Right lobe of liver (tissue), 6 donors: Measurements from ENCODE around the gene GALK1. TPM values are rescaled to one million over a fixed set of nuclear protein-coding genes. Genes with fewer than 3 reads are reported as not detected.

Experiments
- ATAC-seq, 4 donors: fragments of 200-7000 bp; cut with Tn5 transposase; one replicate each; pipeline ENCODE4 v1.9.1; 2020; ENCODE audit warnings: mild to moderate bottlenecking in 4 of 4, moderate library complexity in 4 of 4
- DNase-seq, 3 donors: peaks; one replicate each; pipeline ENCODE4 v3.0.0-alpha.2; 2020
- H3K27ac ChIP-seq, 3 donors: fragments of 200-600 bp; one replicate each; pipeline ENCODE4 v1.8.0; 2022
- H3K27me3 ChIP-seq, 2 donors: fragments of 200-600 bp; one replicate each; pipeline ENCODE4 v1.8.0; 2022
- H3K36me3 ChIP-seq, 4 donors: fragments of 200-600 bp; sonication (generic) in 1 of 4; one replicate each; pipeline versions ENCODE4 v1.5.1 to v1.8.0; 2017 to 2022; ENCODE audit warnings: control low read depth in 1 of 4
- H3K4me1 ChIP-seq, 4 donors: fragments of 200-600 bp; sonication (generic) in 1 of 4; one replicate each; pipeline versions ENCODE4 v1.5.1 to v1.8.0; 2017 to 2022; ENCODE audit warnings: control low read depth in 1 of 4
- H3K4me3 ChIP-seq, 3 donors: fragments of 200-600 bp; one replicate each; pipeline ENCODE4 v1.8.0; 2022
- H3K9me3 ChIP-seq, 4 donors: fragments of 200-600 bp; sonication (generic) in 1 of 4; one replicate each; pipeline versions ENCODE4 v1.5.1 to v1.8.0; 2017 to 2022; ENCODE audit warnings: control low read depth in 1 of 4
- CTCF ChIP-seq, 4 donors: fragments of 200-600 bp in 3 of 4; fragments of 450-650 bp in 1 of 4; IDR thresholded peaks; one replicate each; pipeline versions ENCODE4 v1.5.1 to v1.8.0; 2016 to 2022; ENCODE audit warnings: antibody characterized with exemption in 4 of 4, mild to moderate bottlenecking in 2 of 4
- POLR2A ChIP-seq: fragments of 450-650 bp; IDR thresholded peaks from one replicate; pipeline ENCODE4 v1.6.1; 2017; ENCODE audit warnings: antibody characterized with exemption, mild to moderate bottlenecking
- WGBS: methylation state at CpG from one replicate; pipeline ENCODE4 v1.1.6; 2018; ENCODE audit warnings: low coverage, low lambda C conversion rate; ENCODE audit not compliant: insufficient coverage; ENCODE audit errors: missing lambda C conversion rate; 5-methylcytosine and 5-hydroxymethylcytosine counted together
- intact Hi-C, 2 donors: fragments of 100-400 bp; cut with DNase I; formaldehyde crosslinking; loops; one replicate each; pipeline versions ENCODE4 v1.11.2 to v1.14.1; 2022
- total RNA-seq, 6 experiments: library from RNA; depleted of rRNA in 2 of 6; stranded (reverse); fragments of >200 nt in 2 of 6; fragmentation: NEBNext Ultra II Directional in 3 of 6; extraction: Animal tissue kit (Norgen Biotek cat#: 25700) in 3 of 6; gene quantifications; one replicate each; pipeline versions ENCODE4 v1.1.0 to v1.2.4, GENCODE V29; 2016 to 2023
- donor health status: DM: no; HTN: yes; CAD: no.
- donor health status: DM: no; HTN: no; CAD: no.
- donor health status: DM: no; HTN: no; CAD: no.
- donor health status: DM: no; HTN: yes; CAD: no.
- donor health status: DM: no; HTN: yes; CAD: no.

Gene GALK1
- total RNA-seq, 6 experiments from 2014 or later = 38.6 to 87.4 (median 76.9) TPM

- Histone ChIP-seq H3K4me3 (no peak overlapping the region), H3K36me3 (no peaks in the 10 kb centered on the region), H3K27me3 (no peaks in the 10 kb centered on the region), H3K9me3 (no peaks in the 10 kb centered on the region), H3K27ac (no peak overlapping the region), H3K4me1 (peaks cover 0 to 16% (median 0%) of the 10 kb centered on the region in 4 donors)
- WGBS = 23% methylated on average over 5 of the region's 14 CpGs
- intact Hi-C loops = no loop called here
- TF ChIP-seq CTCF (IDR thresholded peaks at IDR 0.05) = no peak
- TF ChIP-seq POLR2A = no peak
- ATAC-seq = peak; percentile 54 to 83 (median 66)
- peak in 1 of 3 donors; percentile 87 for DNase-seq
Observed at GRCh38 chr17:75738218-75738802, 26.7 kb downstream of the GALK1 start.

DNA sequence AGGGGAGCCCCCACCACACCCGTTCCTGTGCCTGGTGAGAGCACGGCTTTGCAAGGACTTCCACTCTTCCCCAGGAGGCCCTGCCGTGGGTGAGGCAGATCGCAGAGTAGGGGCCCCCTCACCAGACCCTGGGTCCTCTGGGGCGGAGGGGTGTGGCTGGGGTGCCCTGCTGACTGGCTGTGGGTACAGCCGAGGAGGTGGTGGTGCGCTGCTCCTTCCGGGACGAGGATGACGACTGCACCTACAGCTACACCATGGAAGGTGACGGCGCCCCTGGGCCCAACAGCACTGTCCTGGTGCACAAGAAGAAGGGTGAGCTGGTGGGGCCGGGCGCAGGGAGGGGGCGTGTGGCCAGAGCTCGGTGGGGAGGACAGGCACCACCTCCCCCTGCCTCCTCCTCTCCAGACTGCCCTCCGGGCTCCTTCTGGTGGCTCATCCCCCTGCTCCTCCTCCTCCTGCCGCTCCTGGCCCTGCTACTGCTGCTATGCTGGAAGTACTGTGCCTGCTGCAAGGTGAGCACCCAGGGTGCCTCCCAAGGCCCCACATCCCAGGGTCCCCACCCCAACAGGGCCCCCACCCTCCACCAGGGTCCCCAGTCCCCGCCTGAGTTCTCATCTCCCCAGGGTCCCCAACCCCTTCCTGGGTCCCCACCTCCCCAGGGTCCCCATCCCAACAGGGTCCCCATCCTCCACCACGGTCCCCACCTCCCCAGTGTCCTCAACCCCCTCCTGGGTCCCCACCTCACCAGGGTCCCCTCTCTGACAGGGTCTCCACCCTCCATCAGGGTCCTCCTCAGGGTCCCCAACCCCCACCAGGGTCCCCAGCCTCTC lies 27.6 kb downstream of the GALK1 start:
- H3K36me3 ChIP-seq = no peaks in the 10 kb centered on the region
- 92% methylated on average over 2 of the region's 20 CpGs for WGBS
- H3K9me3 ChIP-seq = no peaks in the 10 kb centered on the region
- H3K4me1 ChIP-seq = peaks cover 0 to 16% (median 0%) of the 10 kb centered on the region in 4 donors
- intact Hi-C loops = no loop called here
- H3K4me3 ChIP-seq = no peak overlapping the region
- DNase-seq (no peak), ATAC-seq (no peak)
- TF ChIP-seq POLR2A = no peak
- TF ChIP-seq CTCF (IDR thresholded peaks at IDR 0.05) = no peak
- no peak overlapping the region for H3K27ac ChIP-seq
- H3K27me3 ChIP-seq = no peaks in the 10 kb centered on the region

DNA sequence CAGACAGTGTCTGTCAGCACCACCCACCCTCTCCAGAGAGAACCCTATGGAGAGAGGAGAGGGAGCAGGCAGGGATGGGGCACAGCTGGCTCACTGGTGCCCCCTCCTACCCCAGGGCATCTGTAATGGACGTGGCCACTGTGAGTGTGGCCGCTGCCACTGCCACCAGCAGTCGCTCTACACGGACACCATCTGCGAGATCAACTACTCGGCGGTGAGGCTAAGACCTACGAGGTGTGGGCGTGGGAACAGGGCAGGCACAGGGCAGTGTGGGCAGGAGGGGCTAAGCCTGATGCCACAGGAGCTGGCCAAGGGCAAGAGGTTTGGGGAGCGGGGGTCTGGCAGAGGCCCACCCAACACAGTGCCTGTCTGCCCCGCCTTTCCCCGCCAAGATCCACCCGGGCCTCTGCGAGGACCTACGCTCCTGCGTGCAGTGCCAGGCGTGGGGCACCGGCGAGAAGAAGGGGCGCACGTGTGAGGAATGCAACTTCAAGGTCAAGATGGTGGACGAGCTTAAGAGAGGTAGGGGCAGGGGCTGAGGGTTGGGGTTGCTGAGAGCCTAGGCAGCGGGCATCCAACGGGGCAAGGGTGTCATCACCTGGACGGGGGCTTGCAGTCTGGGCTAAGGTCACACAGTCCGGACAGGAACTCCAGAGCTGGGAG lies 28.7 kb downstream of the GALK1 start:
- intact Hi-C loops = no loop called here
- H3K27me3 ChIP-seq = no peaks in the 10 kb centered on the region
- H3K4me3 ChIP-seq = no peak overlapping the region
- no peak for TF ChIP-seq CTCF (IDR thresholded peaks at IDR 0.05)
- TF ChIP-seq POLR2A = no peak
- no peak overlapping the region for H3K27ac ChIP-seq
- DNase-seq = no peak
- WGBS = 94% methylated on average over 19 of the region's 26 CpGs
- peaks cover 0 to 16% (median 0%) of the 10 kb centered on the region in 4 donors for H3K4me1 ChIP-seq
- H3K36me3 ChIP-seq = no peaks in the 10 kb centered on the region
- H3K9me3 ChIP-seq = no peaks in the 10 kb centered on the region
- no peak for ATAC-seq

DNA sequence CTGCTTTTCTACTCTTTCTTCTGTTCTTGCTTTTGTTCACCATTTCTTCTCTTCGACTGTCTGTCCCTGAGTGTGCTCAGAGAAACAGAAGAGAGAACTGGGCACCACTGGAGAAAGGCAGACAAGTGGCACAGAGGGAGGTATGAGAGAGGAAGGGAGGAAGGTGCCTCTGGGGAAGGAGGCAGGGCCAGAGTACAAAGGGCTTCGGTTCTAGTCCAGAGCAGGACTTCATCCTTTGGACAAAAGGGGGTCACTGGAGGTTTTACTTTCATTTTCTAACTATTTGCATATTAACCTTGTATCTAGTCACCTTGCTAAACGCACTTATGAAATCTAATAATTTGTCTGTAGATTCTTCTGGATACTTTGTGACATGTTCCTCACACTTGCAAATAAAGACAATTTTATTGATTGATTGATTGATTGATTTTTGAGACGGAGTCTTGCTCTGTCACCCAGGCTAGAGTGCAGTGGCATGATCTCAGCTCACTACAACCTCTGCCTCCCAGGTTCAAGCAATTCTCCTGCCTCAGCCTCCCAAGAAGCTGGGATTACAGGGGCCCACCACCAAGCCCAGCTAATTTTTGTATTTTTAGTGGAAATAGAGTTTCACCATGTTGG lies 30.2 kb downstream of the GALK1 start:
- Histone ChIP-seq H3K27me3 (no peaks in the 10 kb centered on the region), H3K9me3 (no peaks in the 10 kb centered on the region), H3K27ac (peak overlapping the region in 1 of 3 donors; percentile 25), H3K4me3 (peak overlapping the region in 1 of 3 donors; percentile 22), H3K4me1 (peaks cover 0 to 16% (median 0%) of the 10 kb centered on the region in 4 donors), H3K36me3 (no peaks in the 10 kb centered on the region)
- no peak for DNase-seq
- TF ChIP-seq POLR2A (no peak), CTCF (IDR thresholded peaks at IDR 0.05) (no peak)
- 29% methylated on average over 4 of the region's 4 CpGs for WGBS
- intact Hi-C loops = no loop called here
- peak; percentile 61 to 76 (median 68) for ATAC-seq
